Endothelial cell of umbilical vein (primary cell): ENCODE measurements around the gene LCT. TPM values are rescaled to one million over a fixed set of nuclear protein-coding genes. Genes with fewer than 3 reads are reported as not detected.

Experiments
- BruUV-seq: library from RNA; stranded (reverse); fragments of 400-500 nt; replicated peaks from 2 replicates; lab custom pipeline; 2021; lab: Mats Ljungman, UMichigan
- CTCF ChIA-PET: fragments of 300-600, 350-600 bp; sonication (Branson Sonifier 250); formaldehyde crosslinking; loops from one replicate; lab custom pipeline; 2021; ENCODE audit warnings: antibody characterized with exemption, inconsistent platforms; lab: Charles Lee
- POLR2A ChIA-PET: fragments of 300-600, 350-600 bp; sonication (Branson Sonifier 250); formaldehyde crosslinking; loops from one replicate; lab custom pipeline; 2021; ENCODE audit warnings: antibody characterized with exemption, inconsistent platforms; lab: Charles Lee
- DNase-seq: peaks from one replicate; pipeline ENCODE4 v3.0.0-alpha.2; 2011; ENCODE audit warnings: low read depth, low spot score
- FAIRE-seq: peaks from 2 replicates; lab custom pipeline; 2011; peaks lifted over from hg19 to GRCh38; lab: Jason Lieb, UNC
- H2AFZ ChIP-seq: 2 replicates; pipeline ENCODE4 v1.6.0; 2012; ENCODE audit warnings: low read depth, low read length, control low read depth, inconsistent platforms
- H3K27ac ChIP-seq: 2 replicates; pipeline ENCODE4 v1.5.1; 2011; ENCODE audit warnings: low read depth, mild to moderate bottlenecking, control low read depth, low read length, moderate library complexity; ENCODE audit not compliant: insufficient read depth
- H3K27me3 ChIP-seq, 2 experiments: 2 replicates each; pipeline versions ENCODE4 v1.6.0 to v1.6.1; 2011; ENCODE audit warnings: low read length in 2 of 2, mixed read lengths in 1 of 2; ENCODE audit not compliant: control insufficient read depth in 2 of 2, insufficient read depth in 2 of 2
- H3K36me3 ChIP-seq, 2 experiments: 2 replicates in 1 of 2; 3 replicates in 1 of 2; pipeline ENCODE4 v1.5.1; 2011; ENCODE audit warnings: low read length in 2 of 2, mild to moderate bottlenecking in 1 of 2, moderate library complexity in 1 of 2; ENCODE audit not compliant: control insufficient read depth in 2 of 2, insufficient read depth in 2 of 2; ENCODE audit errors: extremely low read depth in 1 of 2
- H3K4me1 ChIP-seq: 3 replicates; pipeline ENCODE4 v1.5.1; 2011; ENCODE audit warnings: mild to moderate bottlenecking, low read length; ENCODE audit not compliant: control insufficient read depth, insufficient read depth; ENCODE audit errors: extremely low read depth
- H3K4me2 ChIP-seq: 2 replicates; pipeline ENCODE4 v1.6.1; 2011; ENCODE audit warnings: low read length, control low read depth, mixed read lengths; ENCODE audit not compliant: insufficient read depth
- H3K4me3 ChIP-seq, 3 experiments: fragments of 200-600 bp in 1 of 3; sonication (generic), shearing (Covaris generic) in 1 of 3; replicated peaks in 1 of 3; 2 replicates each; pipeline ENCODE4 v1.5.1; 2011 to 2016; ENCODE audit warnings: control low read depth in 3 of 3, low read length in 3 of 3, mild to moderate bottlenecking in 2 of 3, inconsistent platforms in 1 of 3, low read depth in 1 of 3, moderate library complexity in 1 of 3; ENCODE audit not compliant: insufficient read depth in 1 of 3
- H3K79me2 ChIP-seq: 2 replicates; pipeline ENCODE4 v1.6.0; 2012; ENCODE audit warnings: low read length, inconsistent platforms; ENCODE audit not compliant: control insufficient read depth, insufficient read depth
- H3K9ac ChIP-seq: replicated peaks from 2 replicates; pipeline ENCODE3; 2011; ENCODE audit warnings: low read length, control low read depth; ENCODE audit not compliant: insufficient read depth; ENCODE audit errors: extremely low read depth
- H3K9me1 ChIP-seq: replicated peaks from 3 replicates; pipeline ENCODE4 v1.6.0; 2011; ENCODE audit warnings: mild to moderate bottlenecking, low read length; ENCODE audit not compliant: control insufficient read depth, insufficient read depth; ENCODE audit errors: extremely low read depth
- H3K9me3 ChIP-seq: replicated peaks from 2 replicates; pipeline ENCODE4 v1.5.1; 2012; ENCODE audit warnings: low read length, inconsistent platforms; ENCODE audit not compliant: control insufficient read depth, insufficient read depth
- H4K20me1 ChIP-seq: replicated peaks from 2 replicates; pipeline ENCODE3; 2011; ENCODE audit warnings: mild to moderate bottlenecking, low read length; ENCODE audit not compliant: control insufficient read depth, insufficient read depth; ENCODE audit errors: extremely low read depth
- EZH2 ChIP-seq: IDR thresholded peaks from 2 replicates; pipeline ENCODE4 v1.6.1; 2012; ENCODE audit warnings: borderline replicate concordance, low read depth, mild to moderate bottlenecking, moderate library complexity, low read length, inconsistent platforms; ENCODE audit not compliant: severe bottlenecking
- FOS ChIP-seq: IDR thresholded peaks from 2 replicates; pipeline ENCODE4 v1.6.1; 2011; ENCODE audit warnings: mild to moderate bottlenecking, low read length, moderate library complexity, borderline replicate concordance; ENCODE audit not compliant: insufficient read depth
- GATA2 ChIP-seq: IDR thresholded peaks from 2 replicates; pipeline ENCODE4 v1.7.0; 2011; ENCODE audit warnings: low read depth, mild to moderate bottlenecking, moderate library complexity, mixed read lengths, low read length; ENCODE audit not compliant: insufficient read length, insufficient read depth
- JUN ChIP-seq: IDR thresholded peaks from 2 replicates; pipeline ENCODE4 v1.6.1; 2011; ENCODE audit warnings: borderline replicate concordance, low read depth; ENCODE audit not compliant: insufficient read length, insufficient read depth
- MYC ChIP-seq: IDR thresholded peaks from one replicate; pipeline ENCODE4 v1.6.1; 2011; ENCODE audit warnings: mild to moderate bottlenecking, low read depth, low read length
- POLR2A ChIP-seq: IDR thresholded peaks from 2 replicates; pipeline ENCODE4 v1.6.1; 2012; ENCODE audit warnings: low read depth, mild to moderate bottlenecking, control low read depth, low read length
- POLR2AphosphoS5 ChIP-seq: IDR thresholded peaks from 2 replicates; pipeline ENCODE4 v1.6.1; 2012; ENCODE audit warnings: low read depth, mild to moderate bottlenecking, control low read depth, low read length, moderate library complexity; ENCODE audit not compliant: insufficient read depth
- dilution Hi-C: fragments of 300-500 bp; cut with MboI; formaldehyde crosslinking; loops from one replicate; pipeline ENCODE4 v1.15.0; 2019; ENCODE audit warnings: low sequenced_read_pairs; ENCODE audit not compliant: extremely low pct_ligation_motif_present
- intact Hi-C: fragments of 100-400 bp; cut with micrococcal nuclease; formaldehyde crosslinking; loops from one replicate; pipeline ENCODE4 v1.10.0; 2022
- polyA plus RNA-seq, 4 experiments: library from polyadenylated mRNA; depleted of rRNA in 3 of 4; stranded (reverse) in 3 of 4; unstranded in 1 of 4; fragments of >200 nt; gene quantifications; 2 replicates each; pipeline versions ENCODE4 v1.2.1 to v1.2.3, GENCODE V29; 2011 to 2012; ENCODE audit warnings: missing spikeins in 1 of 4
- total RNA-seq: library from RNA; stranded (reverse); gene quantifications from 2 replicates; pipeline ENCODE4 v1.2.3, GENCODE V29; 2021
- TF ChIP-seq, protein P1 (sequence below), 2 donors: IDR thresholded peaks; 1 replicate in 1 of 2; 2 replicates in 1 of 2; pipeline ENCODE4 v1.5.1; 2011; ENCODE audit warnings: low read length in 2 of 2, mild to moderate bottlenecking in 2 of 2, moderate library complexity in 2 of 2, control low read depth in 1 of 2, inconsistent platforms in 1 of 2, low read depth in 1 of 2; ENCODE audit not compliant: insufficient read depth in 1 of 2; ENCODE audit errors: extremely low read depth in 1 of 2
- TF ChIP-seq, protein P2 (sequence below): IDR thresholded peaks from 2 replicates; pipeline ENCODE4 v1.6.1; 2011; ENCODE audit not compliant: insufficient read depth, insufficient read length

Gene LCT
- total and polyA plus RNA-seq, 2 donors (not counting 3 experiments of a cell fraction or from before 2014, with no cell fraction given), result 0.07 TPM; not detected in 1

DNA sequence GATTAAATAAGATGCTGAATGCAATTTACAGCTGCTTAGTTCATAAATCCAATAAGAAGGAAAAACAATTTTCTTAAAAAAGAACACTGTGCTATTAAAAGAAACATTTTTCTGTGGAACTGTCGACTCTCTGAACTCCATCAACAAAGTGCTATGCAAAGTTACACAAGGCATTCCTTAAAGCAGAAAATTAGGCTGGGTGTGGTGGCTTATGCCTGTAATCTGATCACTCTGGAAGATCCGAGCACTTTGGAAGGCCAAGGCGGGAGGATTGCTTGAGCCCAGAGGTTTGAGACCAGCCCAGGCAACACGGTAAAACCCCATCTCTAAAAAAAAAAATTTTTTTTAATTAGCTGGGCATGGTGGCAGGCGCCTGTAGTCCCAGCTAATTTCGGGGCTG, 26.2 kb upstream of the LCT start:
- Histone ChIP-seq H3K4me3 (no peak overlapping the region), H4K20me1 (no peaks in the 10 kb centered on the region), H3K4me2 (no peak overlapping the region), H2AFZ (no peak overlapping the region), H3K4me1 (no peaks in the 10 kb centered on the region), H3K9ac (no peak overlapping the region), H3K27me3 (no peaks in the 10 kb centered on the region), H3K79me2 (no peaks in the 10 kb centered on the region), H3K36me3 (peaks cover 0 to 16% of the 10 kb centered on the region in 2 experiments), H3K9me1 (no peaks in the 10 kb centered on the region), H3K9me3 (no peaks in the 10 kb centered on the region), H3K27ac (no peak overlapping the region)
- CTCF ChIA-PET, result interaction anchor here (1.4 kb wide), 1 partner anchor 22 kb away, joined by 3 read pairs; no protein-coding TSS in a partner anchor
- DNase-seq, result no peak
- intact Hi-C loops, result no loop called here
- FAIRE-seq, result no peak
- BruUV-seq, result no TSS peak
- TF ChIP-seq, protein P1, sequence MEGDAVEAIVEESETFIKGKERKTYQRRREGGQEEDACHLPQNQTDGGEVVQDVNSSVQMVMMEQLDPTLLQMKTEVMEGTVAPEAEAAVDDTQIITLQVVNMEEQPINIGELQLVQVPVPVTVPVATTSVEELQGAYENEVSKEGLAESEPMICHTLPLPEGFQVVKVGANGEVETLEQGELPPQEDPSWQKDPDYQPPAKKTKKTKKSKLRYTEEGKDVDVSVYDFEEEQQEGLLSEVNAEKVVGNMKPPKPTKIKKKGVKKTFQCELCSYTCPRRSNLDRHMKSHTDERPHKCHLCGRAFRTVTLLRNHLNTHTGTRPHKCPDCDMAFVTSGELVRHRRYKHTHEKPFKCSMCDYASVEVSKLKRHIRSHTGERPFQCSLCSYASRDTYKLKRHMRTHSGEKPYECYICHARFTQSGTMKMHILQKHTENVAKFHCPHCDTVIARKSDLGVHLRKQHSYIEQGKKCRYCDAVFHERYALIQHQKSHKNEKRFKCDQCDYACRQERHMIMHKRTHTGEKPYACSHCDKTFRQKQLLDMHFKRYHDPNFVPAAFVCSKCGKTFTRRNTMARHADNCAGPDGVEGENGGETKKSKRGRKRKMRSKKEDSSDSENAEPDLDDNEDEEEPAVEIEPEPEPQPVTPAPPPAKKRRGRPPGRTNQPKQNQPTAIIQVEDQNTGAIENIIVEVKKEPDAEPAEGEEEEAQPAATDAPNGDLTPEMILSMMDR (IDR thresholded peaks at IDR 0.05; ENCODE audit: extremely low read depth in 1 of 2, insufficient read depth in 1 of 2, low read depth in 1 of 2, low read length in 2 of 2), result no peak
- POLR2A ChIA-PET, result no interaction called here
- dilution Hi-C loops, result no loop called here

DNA sequence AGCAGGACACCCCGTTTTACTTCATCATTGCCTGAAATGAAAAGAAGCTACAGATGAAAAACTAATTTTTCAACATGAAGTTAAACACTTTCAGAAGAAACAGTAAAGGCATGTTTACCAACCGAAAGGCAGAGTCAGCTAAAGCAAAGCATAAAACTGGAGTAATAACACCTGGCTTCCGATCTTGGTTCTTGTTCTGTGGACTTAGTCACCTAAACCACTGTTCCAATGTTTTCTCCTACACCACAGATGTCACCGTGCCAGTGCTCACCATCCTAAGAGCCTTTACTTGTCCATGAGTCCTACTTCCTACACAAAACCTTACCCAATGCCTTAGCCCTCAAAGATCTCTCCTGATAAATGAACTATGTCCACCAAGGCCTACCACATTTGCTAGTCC, 25.7 kb upstream of the LCT start:
- H3K4me1 ChIP-seq, result no peaks in the 10 kb centered on the region
- intact Hi-C loops, result no loop called here
- H3K9me1 ChIP-seq, result no peaks in the 10 kb centered on the region
- DNase-seq, result no peak
- BruUV-seq, result no TSS peak
- FAIRE-seq, result no peak
- no peak overlapping the region for H3K9ac ChIP-seq
- H3K36me3 ChIP-seq, result peaks cover 0 to 16% of the 10 kb centered on the region in 2 experiments
- H3K27me3 ChIP-seq, result no peaks in the 10 kb centered on the region
- H3K4me3 ChIP-seq, result no peak overlapping the region
- H3K4me2 ChIP-seq, result no peak overlapping the region
- H2AFZ ChIP-seq, result no peak overlapping the region
- no peaks in the 10 kb centered on the region for H3K9me3 ChIP-seq
- TF ChIP-seq, protein P1 (IDR thresholded peaks at IDR 0.05; ENCODE audit: extremely low read depth in 1 of 2, insufficient read depth in 1 of 2, low read depth in 1 of 2, low read length in 2 of 2), result no peak
- TF ChIP-seq FOS (no peak), EZH2 (no peak), POLR2A (no peak), JUN (no peak), POLR2AphosphoS5 (no peak), GATA2 (no peak), MYC (no peak)
- TF ChIP-seq, protein P2, sequence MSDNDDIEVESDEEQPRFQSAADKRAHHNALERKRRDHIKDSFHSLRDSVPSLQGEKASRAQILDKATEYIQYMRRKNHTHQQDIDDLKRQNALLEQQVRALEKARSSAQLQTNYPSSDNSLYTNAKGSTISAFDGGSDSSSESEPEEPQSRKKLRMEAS, result no peak
- ChIA-PET POLR2A (no interaction called here), CTCF (interaction anchor here (1.4 kb wide), 1 partner anchor 21 kb away, joined by 3 read pairs; no protein-coding TSS in a partner anchor)
- H3K79me2 ChIP-seq, result no peaks in the 10 kb centered on the region
- dilution Hi-C loops, result no loop called here
- H4K20me1 ChIP-seq, result no peaks in the 10 kb centered on the region
- H3K27ac ChIP-seq, result no peak overlapping the region
